Liver (tissue), 9 donors: ENCODE data around the gene EIF2AK3. TPM values are rescaled to one million over a fixed set of nuclear protein-coding genes. Genes with fewer than 3 reads are reported as not detected.

Experiments
- DNase-seq: peaks from one replicate; pipeline ENCODE4 v3.0.0-alpha.2; 2017; ENCODE audit warnings: low spot score
- H3K27ac ChIP-seq, 2 donors: one replicate each; pipeline ENCODE4 v1.7.0; 2013; ENCODE audit warnings: inconsistent platforms in 2 of 2, low read length in 2 of 2, control low read depth in 1 of 2, low read depth in 1 of 2, mild to moderate bottlenecking in 1 of 2
- H3K27me3 ChIP-seq, 4 donors: one replicate each; pipeline versions ENCODE4 v1.6.1 to v1.7.0; 2013; ENCODE audit warnings: low read length in 3 of 4, inconsistent platforms in 1 of 4, mild to moderate bottlenecking in 1 of 4, moderate library complexity in 1 of 4; ENCODE audit not compliant: control insufficient read depth in 4 of 4, insufficient read depth in 4 of 4
- H3K36me3 ChIP-seq, 4 donors: one replicate each; pipeline versions ENCODE4 v1.6.1 to v1.7.0; 2013; ENCODE audit warnings: low read length in 3 of 4, mild to moderate bottlenecking in 3 of 4, low read depth in 1 of 4, moderate library complexity in 1 of 4; ENCODE audit not compliant: control insufficient read depth in 4 of 4, insufficient read depth in 3 of 4
- H3K4me1 ChIP-seq, 4 donors: one replicate each; pipeline versions ENCODE4 v1.6.1 to v1.7.0; 2013; ENCODE audit warnings: low read length in 3 of 4, mild to moderate bottlenecking in 3 of 4, moderate library complexity in 1 of 4; ENCODE audit not compliant: control insufficient read depth in 4 of 4, insufficient read depth in 4 of 4
- H3K4me3 ChIP-seq, 3 donors: one replicate each; pipeline versions ENCODE4 v1.6.1 to v1.7.0; 2013; ENCODE audit warnings: low read length in 3 of 3, control low read depth in 1 of 3, low read depth in 1 of 3, mild to moderate bottlenecking in 1 of 3
- H3K9ac ChIP-seq, 2 donors: one replicate each; pipeline ENCODE4 v1.7.0; 2013; ENCODE audit warnings: low read length in 2 of 2, mild to moderate bottlenecking in 2 of 2, moderate library complexity in 2 of 2, control low read depth in 1 of 2, low read depth in 1 of 2
- H3K9me3 ChIP-seq, 4 donors: one replicate each; pipeline versions ENCODE4 v1.6.1 to v1.7.0; 2013; ENCODE audit warnings: low read length in 3 of 4; ENCODE audit not compliant: control insufficient read depth in 4 of 4
- CTCF ChIP-seq: fragments of 150-350 bp; IDR thresholded peaks from 2 replicates; pipeline ENCODE4 v1.5.1; 2017; ENCODE audit warnings: improper control_type of control experiment, low read depth, low read length; ENCODE audit not compliant: missing input control
- EGR1 ChIP-seq, 2 donors: IDR thresholded peaks; 2 replicates each; pipeline ENCODE4 v1.6.1; 2016 to 2018; ENCODE audit warnings: antibody characterized with exemption in 2 of 2, low read depth in 2 of 2
- FOXA1 ChIP-seq: IDR thresholded peaks from 2 replicates; pipeline ENCODE4 v1.6.1; 2016; ENCODE audit warnings: antibody characterized with exemption
- GABPA ChIP-seq, 2 donors: IDR thresholded peaks in 1 of 2; conservative IDR thresholded peaks in 1 of 2; 2 replicates each; pipeline ENCODE4 v1.6.1; 2016; ENCODE audit warnings: antibody characterized with exemption in 2 of 2, mild to moderate bottlenecking in 1 of 2, moderate library complexity in 1 of 2
- HNF4A ChIP-seq, 2 donors: conservative IDR thresholded peaks; 2 replicates each; pipeline ENCODE4 v1.6.1; 2016; ENCODE audit warnings: antibody characterized with exemption in 2 of 2, mild to moderate bottlenecking in 2 of 2
- HNF4G ChIP-seq: IDR thresholded peaks from 2 replicates; pipeline ENCODE4 v1.6.1; 2016; ENCODE audit warnings: antibody characterized with exemption
- JUND ChIP-seq, 2 donors: IDR thresholded peaks; 2 replicates each; pipeline ENCODE4 v1.6.1; 2016; ENCODE audit warnings: antibody characterized with exemption in 2 of 2
- MAX ChIP-seq: IDR thresholded peaks from 2 replicates; pipeline ENCODE4 v1.6.1; 2016; ENCODE audit warnings: antibody characterized with exemption
- NR2F2 ChIP-seq: IDR thresholded peaks from 2 replicates; pipeline ENCODE4 v1.6.1; 2016; ENCODE audit warnings: antibody characterized with exemption
- RAD21 ChIP-seq, 2 donors: IDR thresholded peaks; 2 replicates each; pipeline ENCODE4 v1.6.1; 2016; ENCODE audit warnings: antibody characterized with exemption in 2 of 2, mild to moderate bottlenecking in 2 of 2
- RXRA ChIP-seq, 2 donors: IDR thresholded peaks; 2 replicates each; pipeline ENCODE4 v1.6.1; 2017 to 2018; ENCODE audit warnings: antibody characterized with exemption in 2 of 2, mild to moderate bottlenecking in 1 of 2
- SP1 ChIP-seq: IDR thresholded peaks from 2 replicates; pipeline ENCODE4 v1.6.1; 2018; ENCODE audit warnings: antibody characterized with exemption, mild to moderate bottlenecking
- TAF1 ChIP-seq: conservative IDR thresholded peaks from 2 replicates; pipeline ENCODE4 v1.6.1; 2016; ENCODE audit warnings: antibody characterized with exemption, mild to moderate bottlenecking
- YY1 ChIP-seq: IDR thresholded peaks from 2 replicates; pipeline ENCODE4 v1.6.1; 2016; ENCODE audit warnings: antibody characterized with exemption, mild to moderate bottlenecking
- WGBS: extraction: QIAGEN DNeasy Blood & Tissue Kit; methylation state at CpG from one replicate; pipeline ENCODE4 v1.1.7; 2013; 5-methylcytosine and 5-hydroxymethylcytosine counted together
- polyA plus RNA-seq, 2 donors: library from polyadenylated mRNA; stranded (reverse) in 1 of 2; unstranded in 1 of 2; fragments of 200-250 nt in 1 of 2; fragments of >200 nt in 1 of 2; fragmentation: Nextera tagmentation in 1 of 2; extraction: Ambion mirVana in 1 of 2; gene quantifications; one replicate each; pipeline versions ENCODE4 v1.2.1 to v1.2.3, GENCODE V29; 2013 to 2015
- total RNA-seq, 2 donors: library from RNA; depleted of rRNA; stranded (reverse); fragments of >200 nt; gene quantifications; one replicate each; pipeline ENCODE4 v1.2.3, GENCODE V29; 2014
- TF ChIP-seq, protein P1 (sequence below): IDR thresholded peaks from 2 replicates; pipeline ENCODE4 v1.6.1; 2016; ENCODE audit warnings: antibody characterized with exemption
- TF ChIP-seq, protein P2 (sequence below): IDR thresholded peaks from 2 replicates; pipeline ENCODE4 v1.6.1; 2016; ENCODE audit warnings: antibody characterized with exemption, mild to moderate bottlenecking
- donor health status: healthy.
- donor health status: healthy.
- donor health status: healthy.
- donor health status: healthy.
- donor health status: healthy.

Gene EIF2AK3
- total and polyA plus RNA-seq, 4 donors = 2.9 to 31.5 (median 9.2) TPM

GRCh38 chr2:88575630-88576029 lies 51.6 kb downstream of the EIF2AK3 start (continued):
- TF ChIP-seq, protein P1, sequence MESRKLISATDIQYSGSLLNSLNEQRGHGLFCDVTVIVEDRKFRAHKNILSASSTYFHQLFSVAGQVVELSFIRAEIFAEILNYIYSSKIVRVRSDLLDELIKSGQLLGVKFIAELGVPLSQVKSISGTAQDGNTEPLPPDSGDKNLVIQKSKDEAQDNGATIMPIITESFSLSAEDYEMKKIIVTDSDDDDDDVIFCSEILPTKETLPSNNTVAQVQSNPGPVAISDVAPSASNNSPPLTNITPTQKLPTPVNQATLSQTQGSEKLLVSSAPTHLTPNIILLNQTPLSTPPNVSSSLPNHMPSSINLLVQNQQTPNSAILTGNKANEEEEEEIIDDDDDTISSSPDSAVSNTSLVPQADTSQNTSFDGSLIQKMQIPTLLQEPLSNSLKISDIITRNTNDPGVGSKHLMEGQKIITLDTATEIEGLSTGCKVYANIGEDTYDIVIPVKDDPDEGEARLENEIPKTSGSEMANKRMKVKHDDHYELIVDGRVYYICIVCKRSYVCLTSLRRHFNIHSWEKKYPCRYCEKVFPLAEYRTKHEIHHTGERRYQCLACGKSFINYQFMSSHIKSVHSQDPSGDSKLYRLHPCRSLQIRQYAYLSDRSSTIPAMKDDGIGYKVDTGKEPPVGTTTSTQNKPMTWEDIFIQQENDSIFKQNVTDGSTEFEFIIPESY = no peak
- TF ChIP-seq YY1 = no peak
- TF ChIP-seq, protein P2, sequence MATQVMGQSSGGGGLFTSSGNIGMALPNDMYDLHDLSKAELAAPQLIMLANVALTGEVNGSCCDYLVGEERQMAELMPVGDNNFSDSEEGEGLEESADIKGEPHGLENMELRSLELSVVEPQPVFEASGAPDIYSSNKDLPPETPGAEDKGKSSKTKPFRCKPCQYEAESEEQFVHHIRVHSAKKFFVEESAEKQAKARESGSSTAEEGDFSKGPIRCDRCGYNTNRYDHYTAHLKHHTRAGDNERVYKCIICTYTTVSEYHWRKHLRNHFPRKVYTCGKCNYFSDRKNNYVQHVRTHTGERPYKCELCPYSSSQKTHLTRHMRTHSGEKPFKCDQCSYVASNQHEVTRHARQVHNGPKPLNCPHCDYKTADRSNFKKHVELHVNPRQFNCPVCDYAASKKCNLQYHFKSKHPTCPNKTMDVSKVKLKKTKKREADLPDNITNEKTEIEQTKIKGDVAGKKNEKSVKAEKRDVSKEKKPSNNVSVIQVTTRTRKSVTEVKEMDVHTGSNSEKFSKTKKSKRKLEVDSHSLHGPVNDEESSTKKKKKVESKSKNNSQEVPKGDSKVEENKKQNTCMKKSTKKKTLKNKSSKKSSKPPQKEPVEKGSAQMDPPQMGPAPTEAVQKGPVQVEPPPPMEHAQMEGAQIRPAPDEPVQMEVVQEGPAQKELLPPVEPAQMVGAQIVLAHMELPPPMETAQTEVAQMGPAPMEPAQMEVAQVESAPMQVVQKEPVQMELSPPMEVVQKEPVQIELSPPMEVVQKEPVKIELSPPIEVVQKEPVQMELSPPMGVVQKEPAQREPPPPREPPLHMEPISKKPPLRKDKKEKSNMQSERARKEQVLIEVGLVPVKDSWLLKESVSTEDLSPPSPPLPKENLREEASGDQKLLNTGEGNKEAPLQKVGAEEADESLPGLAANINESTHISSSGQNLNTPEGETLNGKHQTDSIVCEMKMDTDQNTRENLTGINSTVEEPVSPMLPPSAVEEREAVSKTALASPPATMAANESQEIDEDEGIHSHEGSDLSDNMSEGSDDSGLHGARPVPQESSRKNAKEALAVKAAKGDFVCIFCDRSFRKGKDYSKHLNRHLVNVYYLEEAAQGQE = no peak

- WGBS = 89% methylated on average over 2 of the region's 2 CpGs
- Histone ChIP-seq H3K9ac (no peak overlapping the region), H3K9me3 (no peaks in the 10 kb centered on the region), H3K27me3 (no peaks in the 10 kb centered on the region), H3K4me3 (no peak overlapping the region), H3K36me3 (peaks cover 14 to 59% (median 42%) of the 10 kb centered on the region in 4 donors), H3K27ac (no peak overlapping the region), H3K4me1 (no peaks in the 10 kb centered on the region)
- TF ChIP-seq HNF4G (no peak), NR2F2 (no peak), YY1 (no peak)
- DNase-seq = no peak
Observed at GRCh38 chr2:88575051-88575450, 52.2 kb downstream of the EIF2AK3 start.

DNA sequence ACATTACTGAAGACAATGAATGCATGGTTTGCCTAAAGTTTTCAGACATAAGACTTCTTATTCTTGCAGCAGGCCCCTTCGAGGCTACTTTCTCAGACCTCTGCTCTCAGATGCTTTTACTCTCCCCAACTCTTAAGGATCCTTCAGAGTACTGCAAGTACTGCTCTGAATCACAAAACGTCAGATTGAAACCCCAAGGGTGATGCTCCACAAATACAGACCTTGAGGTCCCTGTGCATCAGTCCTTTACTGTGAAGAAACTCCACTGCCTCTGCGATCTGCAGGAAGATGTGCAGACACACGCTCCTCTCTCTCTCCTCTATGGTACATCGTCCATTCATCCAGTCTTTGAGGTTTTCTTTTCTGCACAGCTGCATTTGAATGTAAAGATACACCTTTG lies 52.8 kb downstream of the EIF2AK3 start:
- TF ChIP-seq FOXA1 = no peak
- no peak for TF ChIP-seq GABPA (IDR thresholded peaks at IDR 0.05 in 1 of 2, conservative IDR thresholded peaks at IDR 0.05 in 1 of 2)
- no peak for TF ChIP-seq MAX
- TF ChIP-seq SP1 = no peak
- TF ChIP-seq NR2F2 = no peak
- no peak for TF ChIP-seq RAD21 (IDR thresholded peaks at IDR 0.05)
- no peak for TF ChIP-seq EGR1 (IDR thresholded peaks at IDR 0.05; ENCODE audit: low read depth in 2 of 2)
- no peak for TF ChIP-seq CTCF
- TF ChIP-seq YY1 = no peak
- TF ChIP-seq, protein P1 = no peak
- TF ChIP-seq HNF4A (conservative IDR thresholded peaks at IDR 0.05) = no peak
- no peak for TF ChIP-seq JUND (IDR thresholded peaks at IDR 0.05)
- TF ChIP-seq RXRA (IDR thresholded peaks at IDR 0.05) = no peak
- TF ChIP-seq TAF1 = no peak
- Histone ChIP-seq H3K9me3 (no peaks in the 10 kb centered on the region), H3K27me3 (no peaks in the 10 kb centered on the region), H3K4me3 (no peak overlapping the region), H3K4me1 (no peaks in the 10 kb centered on the region), H3K27ac (no peak overlapping the region), H3K9ac (no peak overlapping the region), H3K36me3 (peaks cover 14 to 64% (median 43%) of the 10 kb centered on the region in 4 donors)
- DNase-seq = no peak
- 90% methylated on average over 5 of the region's 5 CpGs for WGBS
